GM19035 (cell line): ENCODE results near the gene RAB22A.
A peak's percentile ranks its signal among the peaks of the same experiment; 100 is the strongest.

Experiments
- ATAC-seq: cut with Tn5 transposase; IDR thresholded peaks from one replicate; pipeline ENCODE4 v1.9.1; 2021; ENCODE audit not compliant: unreplicated experiment

The RAB22A gene

GRCh38 chr20:58384821-58385220 lies 75.3 kb downstream of the RAB22A start:
- ATAC-seq, result no peak

GRCh38 chr20:58388028-58388601 lies 78.6 kb downstream of the RAB22A start:
- no peak for ATAC-seq

- peak; percentile 98 for ATAC-seq
Measured at GRCh38 chr20:58388882-58389323, 79.4 kb downstream of the RAB22A start, which contains the start of gene VAPB. TSS of gene VAPB (plus strand) at chr20:58389229. CDS start at chr20:58389460, 231 bp downstream.

GRCh38 chr20:58389324-58389967 lies 79.9 kb downstream of the RAB22A start:
- peak; percentile 33 for ATAC-seq

- no peak for ATAC-seq
Measured at GRCh38 chr20:58389968-58390658, 80.6 kb downstream of the RAB22A start.

GRCh38 chr20:58390659-58391035 lies 81.1 kb downstream of the RAB22A start:
- ATAC-seq, result no peak

GRCh38 chr20:58392286-58392685 lies 82.8 kb downstream of the RAB22A start:
- no peak for ATAC-seq

- no peak for ATAC-seq
Measured at GRCh38 chr20:58393299-58393698, 83.8 kb downstream of the RAB22A start.

- no peak for ATAC-seq
Measured at GRCh38 chr20:58394801-58395200, 85.3 kb downstream of the RAB22A start.

- no peak for ATAC-seq
Measured at GRCh38 chr20:58395604-58396003, 86.1 kb downstream of the RAB22A start.

- no peak for ATAC-seq
Measured at GRCh38 chr20:58397429-58397828, 87.9 kb downstream of the RAB22A start.

GRCh38 chr20:58398254-58398653 lies 88.7 kb downstream of the RAB22A start:
- no peak for ATAC-seq

GRCh38 chr20:58399926-58400325 lies 90.4 kb downstream of the RAB22A start:
- ATAC-seq, result no peak

GRCh38 chr20:58401162-58401561 lies 91.6 kb downstream of the RAB22A start:
- no peak for ATAC-seq

- ATAC-seq, result no peak
Measured at GRCh38 chr20:58402305-58402704, 92.8 kb downstream of the RAB22A start.

- no peak for ATAC-seq
Measured at GRCh38 chr20:58402827-58403226, 93.3 kb downstream of the RAB22A start.

GRCh38 chr20:58403272-58403671 lies 93.8 kb downstream of the RAB22A start:
- ATAC-seq, result no peak

GRCh38 chr20:58405504-58406291 lies 96.2 kb downstream of the RAB22A start:
- no peak for ATAC-seq

GRCh38 chr20:58406422-58407001 lies 97.0 kb downstream of the RAB22A start:
- no peak for ATAC-seq

- no peak for ATAC-seq
Measured at GRCh38 chr20:58407201-58407873, 97.8 kb downstream of the RAB22A start.
